Right atrium auricular region (tissue), 2 donors: ENCODE data around the gene RAMP2. TPM values are rescaled to one million over a fixed set of nuclear protein-coding genes. Genes with fewer than 3 reads are reported as not detected.

Source experiments
- DNase-seq: peaks from one replicate; pipeline ENCODE4 v3.0.0-alpha.2; 2019; ENCODE audit warnings: low spot score
- H3K27ac ChIP-seq, 2 donors: fragments of 200-600 bp; sonication (generic); 1 replicate in 1 of 2; 2 replicates in 1 of 2; pipeline ENCODE4 v1.5.1; 2016 to 2019
- H3K27me3 ChIP-seq, 2 donors: fragments of 200-600 bp; sonication (generic); one replicate each; pipeline versions ENCODE4 v1.5.1 to v1.6.0; 2017 to 2019
- H3K36me3 ChIP-seq: fragments of 200-600 bp; sonication (generic); one replicate; pipeline ENCODE4 v1.5.1; 2016
- H3K4me1 ChIP-seq, 2 donors: fragments of 200-600 bp; sonication (generic); one replicate each; pipeline versions ENCODE4 v1.5.1 to v1.6.0; 2017 to 2019
- H3K4me3 ChIP-seq, 2 donors: fragments of 200-600 bp; sonication (generic); 1 replicate in 1 of 2; 2 replicates in 1 of 2; pipeline ENCODE4 v1.5.1; 2017 to 2019; ENCODE audit warnings: mild to moderate bottlenecking in 1 of 2, moderate library complexity in 1 of 2
- H3K9me3 ChIP-seq, 2 donors: fragments of 200-600 bp; sonication (generic); one replicate each; pipeline ENCODE4 v1.5.1; 2019
- total RNA-seq, 2 donors: library from RNA; depleted of rRNA; stranded (reverse); fragments of >200 nt; gene quantifications; one replicate each; pipeline ENCODE4 v1.1.0, GENCODE V29; 2016
- TF ChIP-seq, protein P1 (sequence below), 2 donors: fragments of 200-600 bp; sonication (generic); IDR thresholded peaks; one replicate each; pipeline ENCODE4 v1.5.1; 2019; ENCODE audit warnings: antibody characterized with exemption in 2 of 2

RAMP2 gene
- total RNA-seq, 2 donors from 2014 or later, result 28.9 to 35.2 TPM

DNA sequence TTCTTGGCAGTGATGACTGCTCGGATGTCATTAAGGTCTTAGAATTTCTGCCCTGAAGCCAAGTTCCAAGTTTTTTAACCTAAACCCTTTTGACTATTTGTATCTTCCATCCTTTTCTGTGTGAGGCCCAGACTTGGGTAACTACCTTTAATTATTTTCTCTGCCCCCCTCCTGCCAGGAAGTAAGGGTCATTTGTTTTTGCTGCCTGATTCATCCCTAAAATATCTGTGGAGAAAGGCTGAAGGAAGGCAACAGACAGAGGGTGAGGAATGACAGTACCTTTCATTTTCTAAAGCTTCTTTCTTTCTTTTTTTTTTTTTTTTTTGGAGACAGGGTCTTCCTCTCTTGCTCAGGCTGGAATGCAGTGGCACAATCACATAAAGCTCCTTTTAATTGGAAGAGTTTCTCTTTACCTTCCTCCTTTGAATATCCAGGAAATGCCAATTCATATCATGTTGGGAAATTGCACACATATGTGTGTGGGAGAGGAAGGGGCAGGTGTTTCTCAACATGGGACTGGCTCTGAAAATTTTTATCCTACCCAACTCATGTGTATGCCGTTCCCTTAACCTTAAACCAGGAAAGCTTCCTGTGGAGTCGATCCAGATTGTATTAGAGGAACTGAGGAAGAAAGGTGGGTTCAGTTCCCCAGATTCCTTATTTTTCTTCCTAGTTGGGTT is 13.2 kb downstream of the RAMP2 start:
- DNase-seq, result no peak
- peaks cover 40% of the 10 kb centered on the region for H3K36me3 ChIP-seq
- H3K9me3 ChIP-seq, result no peaks in the 10 kb centered on the region
- H3K27me3 ChIP-seq, result no peaks in the 10 kb centered on the region
- TF ChIP-seq, protein P1, sequence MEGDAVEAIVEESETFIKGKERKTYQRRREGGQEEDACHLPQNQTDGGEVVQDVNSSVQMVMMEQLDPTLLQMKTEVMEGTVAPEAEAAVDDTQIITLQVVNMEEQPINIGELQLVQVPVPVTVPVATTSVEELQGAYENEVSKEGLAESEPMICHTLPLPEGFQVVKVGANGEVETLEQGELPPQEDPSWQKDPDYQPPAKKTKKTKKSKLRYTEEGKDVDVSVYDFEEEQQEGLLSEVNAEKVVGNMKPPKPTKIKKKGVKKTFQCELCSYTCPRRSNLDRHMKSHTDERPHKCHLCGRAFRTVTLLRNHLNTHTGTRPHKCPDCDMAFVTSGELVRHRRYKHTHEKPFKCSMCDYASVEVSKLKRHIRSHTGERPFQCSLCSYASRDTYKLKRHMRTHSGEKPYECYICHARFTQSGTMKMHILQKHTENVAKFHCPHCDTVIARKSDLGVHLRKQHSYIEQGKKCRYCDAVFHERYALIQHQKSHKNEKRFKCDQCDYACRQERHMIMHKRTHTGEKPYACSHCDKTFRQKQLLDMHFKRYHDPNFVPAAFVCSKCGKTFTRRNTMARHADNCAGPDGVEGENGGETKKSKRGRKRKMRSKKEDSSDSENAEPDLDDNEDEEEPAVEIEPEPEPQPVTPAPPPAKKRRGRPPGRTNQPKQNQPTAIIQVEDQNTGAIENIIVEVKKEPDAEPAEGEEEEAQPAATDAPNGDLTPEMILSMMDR (IDR thresholded peaks at IDR 0.05), result no peak
- peak overlapping the region in 1 of 2 donors; percentile 81 for H3K27ac ChIP-seq
- peaks cover 0 to 18% of the 10 kb centered on the region in 2 donors for H3K4me1 ChIP-seq
- peak overlapping the region; percentile 63 to 82 for H3K4me3 ChIP-seq

DNA sequence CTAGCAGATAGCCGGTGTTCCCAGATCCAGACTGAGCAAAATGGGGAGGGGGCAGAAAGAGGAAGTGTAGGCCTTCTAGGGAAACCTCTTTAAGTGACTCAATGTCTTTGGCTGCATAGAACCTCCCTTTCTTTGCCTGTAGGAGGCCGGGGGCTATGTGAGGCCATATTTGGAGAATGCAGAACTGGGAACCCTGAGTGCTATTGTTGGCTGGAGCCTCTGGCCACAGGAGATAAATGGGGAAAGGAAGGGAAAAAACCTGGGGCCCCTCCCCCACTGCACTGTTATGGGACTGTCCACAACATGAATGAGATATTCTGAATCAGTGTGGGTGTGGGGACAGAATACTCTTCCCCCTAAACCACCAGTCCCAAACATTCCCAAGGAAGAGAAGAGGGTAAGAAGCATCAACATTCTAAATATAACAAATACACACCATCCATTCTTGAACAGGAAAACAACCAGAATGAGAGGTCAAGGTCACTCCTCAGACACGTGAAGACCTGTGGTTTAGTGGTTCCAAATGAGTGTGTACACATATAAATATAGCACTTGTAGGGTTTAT is 14.6 kb downstream of the RAMP2 start:
- TF ChIP-seq, protein P1 (IDR thresholded peaks at IDR 0.05), result no peak
- H3K9me3 ChIP-seq, result no peaks in the 10 kb centered on the region
- H3K27me3 ChIP-seq, result no peaks in the 10 kb centered on the region
- H3K36me3 ChIP-seq, result peaks cover 45% of the 10 kb centered on the region
- no peak for DNase-seq
- H3K27ac ChIP-seq, result no peak overlapping the region
- no peak overlapping the region for H3K4me3 ChIP-seq
- H3K4me1 ChIP-seq, result peaks cover 0 to 27% of the 10 kb centered on the region in 2 donors

DNA sequence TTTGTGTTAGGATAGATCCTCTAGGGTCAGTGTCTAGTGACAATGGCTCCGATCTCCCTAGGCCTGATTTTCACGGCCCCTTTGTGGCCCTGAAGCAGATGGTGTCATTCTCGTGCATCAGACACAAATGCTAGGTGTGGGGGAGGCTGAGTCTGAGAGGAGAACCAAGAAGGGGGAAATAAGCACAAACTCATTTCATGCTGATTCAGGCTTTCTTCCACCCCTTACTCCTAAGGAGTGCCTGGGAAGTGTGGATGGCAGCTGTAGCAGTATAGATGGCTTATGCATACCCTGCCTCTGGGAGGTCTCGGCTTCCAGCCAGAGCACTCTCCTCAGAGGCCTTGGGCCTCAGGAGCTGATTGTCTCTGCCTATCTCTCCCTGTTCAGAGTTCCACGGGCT is 17.5 kb downstream of the RAMP2 start:
- Histone ChIP-seq H3K27me3 (peaks cover 0 to 15% of the 10 kb centered on the region in 2 donors), H3K27ac (no peak overlapping the region), H3K4me3 (no peak overlapping the region), H3K36me3 (peaks cover 45% of the 10 kb centered on the region), H3K4me1 (peaks cover 0 to 23% of the 10 kb centered on the region in 2 donors), H3K9me3 (no peaks in the 10 kb centered on the region)
- TF ChIP-seq, protein P1 (IDR thresholded peaks at IDR 0.05), result no peak
- no peak for DNase-seq

DNA sequence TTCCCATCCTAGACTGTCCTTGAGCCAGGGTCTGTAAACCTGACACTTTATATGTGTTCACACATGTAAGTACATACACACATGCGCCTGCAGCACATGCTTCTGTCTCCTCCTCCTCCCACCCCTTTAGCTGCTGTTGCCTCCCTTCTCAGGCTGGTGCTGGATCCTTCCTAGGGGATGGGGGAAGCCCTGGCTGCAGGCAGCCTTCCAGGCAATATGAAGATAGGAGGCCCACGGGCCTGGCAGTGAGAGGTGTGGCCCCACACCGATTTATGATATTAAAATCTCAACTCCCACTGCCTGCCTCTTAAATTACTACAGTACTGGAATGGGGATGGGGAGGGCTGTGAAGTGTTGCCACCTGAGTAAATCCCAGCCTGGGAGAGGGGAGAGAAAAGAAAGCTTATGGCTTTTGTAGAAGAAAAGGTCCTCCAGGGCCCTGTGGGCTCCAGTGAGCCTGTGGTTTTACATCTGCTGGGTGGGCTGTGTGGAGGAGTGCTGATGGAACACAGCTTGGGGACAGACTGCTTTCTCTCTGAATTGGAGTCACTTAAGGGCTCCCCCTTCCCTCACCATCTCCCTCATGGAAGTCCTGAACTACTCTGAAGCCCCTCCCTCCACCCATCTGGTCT is 18.4 kb downstream of the RAMP2 start:
- TF ChIP-seq, protein P1 (IDR thresholded peaks at IDR 0.05), result no peak
- no peak for DNase-seq
- Histone ChIP-seq H3K4me1 (peaks cover 0 to 15% of the 10 kb centered on the region in 2 donors), H3K9me3 (no peaks in the 10 kb centered on the region), H3K27me3 (peaks cover 4 to 15% of the 10 kb centered on the region in 2 donors), H3K36me3 (peaks cover 45% of the 10 kb centered on the region), H3K4me3 (no peak overlapping the region), H3K27ac (no peak overlapping the region)

DNA sequence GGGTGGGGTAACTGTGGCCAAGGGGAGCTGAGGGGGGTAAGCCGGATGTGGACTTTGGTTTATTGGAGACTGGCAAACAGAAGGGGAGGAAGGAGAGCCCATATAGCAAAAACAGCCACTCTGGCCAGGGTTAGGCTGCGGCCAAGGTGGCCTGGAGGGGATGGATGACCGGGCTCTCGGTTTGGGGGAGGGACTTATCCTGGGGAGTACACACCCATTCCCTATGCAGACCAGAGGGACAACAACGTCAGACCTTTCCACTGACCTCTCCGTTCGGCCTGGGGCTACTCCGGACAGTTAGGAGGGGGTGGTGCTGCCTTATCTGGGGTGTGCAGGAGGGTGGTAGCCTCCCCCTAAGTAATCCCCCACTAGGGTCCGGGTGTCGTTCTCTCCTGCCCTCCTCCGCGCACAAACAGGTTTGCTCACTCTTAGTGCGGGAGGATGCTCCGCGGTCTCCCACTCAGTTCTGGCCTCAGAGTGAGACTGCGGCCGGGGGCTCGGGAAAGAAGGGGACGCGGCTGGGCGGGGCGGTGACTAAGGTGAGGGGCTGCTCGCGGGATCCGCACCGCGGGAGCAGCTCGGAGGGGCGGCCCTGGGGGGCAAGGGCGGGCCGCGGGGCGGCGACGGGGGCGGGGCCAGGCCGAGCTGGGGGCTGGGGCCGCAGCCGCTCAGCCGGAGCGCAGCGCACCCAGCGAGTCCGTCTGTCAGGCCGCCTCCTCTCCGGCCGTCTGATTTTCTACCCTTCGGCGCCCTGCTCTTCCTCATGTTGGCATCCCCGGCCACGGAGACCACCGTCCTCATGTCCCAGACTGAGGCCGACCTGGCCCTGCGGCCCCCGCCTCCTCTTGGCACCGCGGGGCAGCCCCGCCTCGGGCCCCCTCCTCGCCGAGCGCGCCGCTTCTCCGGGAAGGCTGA is 19.2 kb downstream of the RAMP2 start, which contains the start of gene WNK4:
WNK4 (plus strand) TSS at position 675 of the 915 bp plus-strand sequence; CDS start at position 764, 89 bp downstream.
- TF ChIP-seq, protein P1 (IDR thresholded peaks at IDR 0.05), result no peak
- H3K4me1 ChIP-seq, result peaks cover 0 to 17% of the 10 kb centered on the region in 2 donors
- H3K27ac ChIP-seq, result no peak within 1 kb of the TSS
- H3K27me3 ChIP-seq, result peaks cover 10 to 20% of the 10 kb centered on the region in 2 donors
- H3K9me3 ChIP-seq, result no peaks in the 10 kb centered on the region
- H3K36me3 ChIP-seq, result peaks cover 43% of the 10 kb centered on the region
- peak within 1 kb of the TSS; percentile 23 to 48 for H3K4me3 ChIP-seq
- DNase-seq, result no peak
